Measurements from ENCODE around the gene CCL4L2.
A peak's percentile ranks its signal among the peaks of the same experiment; 100 is the strongest.
"Not testable (repeated sequence)": the region's sequence is repeated elsewhere in the genome, so short reads cannot be mapped to it uniquely, and the experiment has no call there.

Gene CCL4L2

DNA sequence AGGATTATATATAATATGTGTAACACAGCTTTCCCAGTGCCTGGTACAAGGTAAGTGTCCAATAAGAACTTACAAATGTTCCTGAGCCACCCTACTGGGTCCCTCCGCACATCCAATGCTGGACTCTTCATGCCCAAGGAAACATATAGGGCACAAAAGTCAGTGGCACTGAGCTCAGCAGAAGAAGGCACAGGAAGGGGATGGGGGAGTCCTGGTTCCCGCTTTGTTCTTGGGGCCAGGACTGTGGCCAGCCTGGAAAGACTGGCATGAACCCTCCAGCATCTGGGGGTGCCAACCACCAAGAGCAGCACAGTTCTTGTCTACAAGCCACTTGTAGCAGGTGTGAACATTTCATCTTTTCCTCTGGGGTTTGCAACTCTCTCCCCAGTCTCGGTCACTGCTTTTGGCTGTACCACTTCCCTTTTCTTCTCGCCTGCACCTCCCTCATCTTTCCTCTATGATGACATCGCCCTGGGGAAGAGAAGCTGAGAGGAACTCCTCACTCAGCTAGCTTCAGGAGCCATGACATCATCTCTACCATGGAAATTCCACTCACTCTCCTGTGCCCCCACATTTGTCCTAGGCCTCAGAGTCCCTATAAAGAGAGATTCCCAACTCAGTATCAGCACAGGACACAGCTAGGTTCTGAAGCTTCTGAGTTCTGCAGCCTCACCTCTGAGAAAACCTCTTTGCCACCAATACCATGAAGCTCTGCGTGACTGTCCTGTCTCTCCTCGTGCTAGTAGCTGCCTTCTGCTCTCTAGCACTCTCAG, at the start of gene CCL4L2:
TSS of gene CCL4L2 (plus strand) at position 625 of the 773 bp plus-strand sequence.
- not testable (repeated sequence) for H3K36me3 ChIP-seq (ENCODE audit: control insufficient read depth, insufficient read depth, low read length); H3K4me2 ChIP-seq (ENCODE audit: low read length); H3K9me3 ChIP-seq (ENCODE audit: control insufficient read depth, low read length); H3K27me3 ChIP-seq (ENCODE audit: control insufficient read depth, insufficient read depth, low read length); H3K79me2 ChIP-seq; H3K4me3 ChIP-seq (ENCODE audit: low read depth, low read length); H3K9ac ChIP-seq; H3K27ac ChIP-seq; H3K4me1 ChIP-seq; H2AFZ ChIP-seq

DNA sequence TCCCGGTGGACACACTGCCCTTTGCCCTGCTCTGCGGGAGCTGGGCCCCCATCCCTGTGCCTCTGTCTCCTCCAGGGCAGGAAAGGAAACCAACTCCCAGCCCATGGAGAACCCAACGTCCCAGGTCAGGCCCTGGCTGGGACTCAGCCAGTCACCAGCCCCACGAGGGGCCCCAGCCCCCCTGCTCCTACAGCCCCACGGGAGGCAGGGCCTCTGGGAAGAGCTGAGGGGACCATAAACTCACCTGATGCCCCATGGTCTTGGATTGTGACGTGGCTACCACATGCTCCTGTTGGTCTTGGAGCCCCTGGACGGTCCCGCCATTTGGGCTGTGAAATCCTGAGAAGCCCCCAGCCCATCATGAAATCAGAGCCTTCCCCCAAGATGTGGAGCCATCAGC, 42.0 kb upstream of the CCL4L2 start:
- not testable (repeated sequence) for H3K4me2 ChIP-seq (ENCODE audit: low read length); H3K79me2 ChIP-seq; H2AFZ ChIP-seq; H3K4me1 ChIP-seq; H3K4me3 ChIP-seq (ENCODE audit: low read depth, low read length); H3K9ac ChIP-seq; H3K27ac ChIP-seq; H3K27me3 ChIP-seq (ENCODE audit: control insufficient read depth, insufficient read depth, low read length); H3K36me3 ChIP-seq (ENCODE audit: control insufficient read depth, insufficient read depth, low read length); H3K9me3 ChIP-seq (ENCODE audit: control insufficient read depth, low read length)

DNA sequence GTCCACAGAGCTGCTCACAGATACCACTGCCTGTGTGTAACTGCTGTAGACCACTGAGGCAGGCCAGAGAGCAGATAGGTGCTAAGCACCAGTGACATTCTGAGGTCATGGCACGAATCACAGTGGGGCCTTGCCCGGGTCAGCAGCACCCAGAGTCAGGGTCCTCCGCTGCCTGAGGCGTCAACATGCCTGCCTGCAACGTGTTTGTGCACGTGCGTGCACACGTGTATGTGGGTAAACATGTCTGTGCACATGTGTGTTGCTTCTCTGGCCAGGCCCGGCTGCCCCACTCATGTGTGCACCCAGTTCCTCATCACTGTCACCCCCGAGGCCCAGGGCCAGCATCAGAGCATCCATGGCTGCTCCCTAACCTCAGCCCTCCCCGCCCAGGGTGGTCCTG, 34.3 kb upstream of the CCL4L2 start, which contains the start of gene TBC1D3B:
TSS of gene TBC1D3B (minus strand) at position 101 of the 400 bp plus-strand sequence. CDS start 1,586 bp downstream, outside the sequence.
- H3K27me3 ChIP-seq (ENCODE audit: control insufficient read depth, insufficient read depth, low read length); H3K79me2 ChIP-seq; H3K4me1 ChIP-seq; H3K9me3 ChIP-seq (ENCODE audit: control insufficient read depth, low read length); H3K4me2 ChIP-seq (ENCODE audit: low read length); H3K9ac ChIP-seq; H3K36me3 ChIP-seq (ENCODE audit: control insufficient read depth, insufficient read depth, low read length); H3K4me3 ChIP-seq (ENCODE audit: low read depth, low read length); H3K27ac ChIP-seq; H2AFZ ChIP-seq: not testable (repeated sequence)

DNA sequence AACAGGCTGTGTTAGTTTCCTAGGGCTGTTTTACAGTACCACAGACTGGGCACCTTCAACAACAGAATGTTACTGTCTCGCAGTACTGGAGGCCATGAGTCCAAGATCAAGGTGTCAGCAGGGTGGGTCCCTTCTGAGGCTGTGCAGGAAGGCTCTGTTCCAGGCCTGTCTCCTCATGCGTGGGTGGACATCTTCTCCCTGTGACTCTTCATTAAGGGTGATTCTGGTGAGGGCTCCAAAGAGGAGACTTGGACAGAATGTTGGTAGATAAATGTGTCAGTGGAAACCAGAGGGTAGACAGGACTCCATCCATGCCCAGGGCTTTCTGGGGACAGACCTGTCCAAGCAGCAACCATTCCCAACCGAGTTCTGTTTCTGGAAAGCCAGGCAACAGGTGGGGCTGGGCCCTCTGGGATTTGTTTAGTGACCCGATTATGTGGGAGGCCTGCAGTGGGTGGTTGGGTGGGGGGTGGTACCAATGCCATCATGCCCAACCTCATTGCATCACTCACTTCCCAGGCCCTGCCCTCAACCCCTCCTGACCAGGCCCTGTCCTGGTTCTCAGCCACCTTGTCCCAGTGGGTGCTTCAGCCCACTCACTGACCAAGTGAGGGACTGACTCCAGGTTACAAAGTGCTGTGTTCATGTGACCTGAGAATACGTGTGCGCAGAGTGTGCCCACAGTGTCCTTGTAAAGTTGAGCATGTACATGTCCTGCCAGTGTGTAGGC, 29.3 kb upstream of the CCL4L2 start:
- H3K36me3 ChIP-seq (ENCODE audit: control insufficient read depth, insufficient read depth, low read length); H3K9ac ChIP-seq; H3K79me2 ChIP-seq; H3K4me2 ChIP-seq (ENCODE audit: low read length); H3K4me1 ChIP-seq; H3K27me3 ChIP-seq (ENCODE audit: control insufficient read depth, insufficient read depth, low read length); H2AFZ ChIP-seq; H3K27ac ChIP-seq; H3K9me3 ChIP-seq (ENCODE audit: control insufficient read depth, low read length); H3K4me3 ChIP-seq (ENCODE audit: low read depth, low read length): not testable (repeated sequence)

DNA sequence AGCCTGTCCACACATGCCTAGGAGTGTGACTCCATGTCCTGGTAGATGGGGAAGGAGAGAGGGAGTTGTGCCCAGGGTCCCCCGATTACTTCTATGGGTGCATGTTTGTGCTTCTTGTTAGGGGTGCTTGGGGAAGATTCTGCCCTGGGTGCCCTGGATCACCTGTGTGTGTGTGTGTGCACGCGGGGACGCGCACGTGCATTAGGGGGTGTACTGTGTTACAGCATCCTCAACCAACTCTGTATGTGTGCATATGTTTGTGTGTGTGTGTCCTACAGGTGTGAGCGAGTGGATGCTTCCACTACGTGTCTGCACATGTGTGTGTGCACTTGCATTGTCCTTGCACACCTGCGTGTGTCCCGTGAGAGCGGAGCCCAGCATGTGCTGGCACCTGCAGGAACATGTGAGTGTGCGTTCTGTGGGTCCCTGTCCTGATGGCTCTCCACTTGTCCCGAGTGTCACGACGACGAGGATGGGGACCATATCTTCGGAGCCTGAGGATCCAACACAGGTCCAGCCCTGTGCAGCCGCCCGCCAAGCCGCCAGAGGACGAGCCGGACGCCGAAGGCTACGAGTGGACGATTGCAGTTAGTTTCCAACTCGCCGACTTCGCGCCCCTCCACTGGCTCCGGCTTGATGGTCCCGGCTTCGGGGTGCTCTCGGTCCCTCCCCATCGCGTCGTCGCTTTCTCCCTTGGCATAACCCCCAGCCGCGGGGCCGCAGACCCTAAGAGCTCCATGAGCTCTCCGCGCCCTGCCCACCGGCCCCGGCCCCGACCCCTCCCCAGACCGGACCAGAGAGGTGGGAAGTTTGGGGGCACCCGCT, 28.5 kb upstream of the CCL4L2 start:
- Histone ChIP-seq H3K4me2 (ENCODE audit: low read length) (peak overlapping the region; percentile 94), H3K9ac (no peak overlapping the region), H3K27ac (no peak overlapping the region), H3K9me3 (ENCODE audit: control insufficient read depth, low read length) (no peaks in the 10 kb centered on the region), H3K79me2 (no peaks in the 10 kb centered on the region), H3K27me3 (ENCODE audit: control insufficient read depth, insufficient read depth, low read length) (no peaks in the 10 kb centered on the region), H3K4me1 (no peaks in the 10 kb centered on the region), H2AFZ (peak overlapping the region; percentile 79), H3K4me3 (ENCODE audit: low read depth, low read length) (peak overlapping the region; percentile 71), H3K36me3 (ENCODE audit: control insufficient read depth, insufficient read depth, low read length) (no peaks in the 10 kb centered on the region)
- TF ChIP-seq, protein P1, sequence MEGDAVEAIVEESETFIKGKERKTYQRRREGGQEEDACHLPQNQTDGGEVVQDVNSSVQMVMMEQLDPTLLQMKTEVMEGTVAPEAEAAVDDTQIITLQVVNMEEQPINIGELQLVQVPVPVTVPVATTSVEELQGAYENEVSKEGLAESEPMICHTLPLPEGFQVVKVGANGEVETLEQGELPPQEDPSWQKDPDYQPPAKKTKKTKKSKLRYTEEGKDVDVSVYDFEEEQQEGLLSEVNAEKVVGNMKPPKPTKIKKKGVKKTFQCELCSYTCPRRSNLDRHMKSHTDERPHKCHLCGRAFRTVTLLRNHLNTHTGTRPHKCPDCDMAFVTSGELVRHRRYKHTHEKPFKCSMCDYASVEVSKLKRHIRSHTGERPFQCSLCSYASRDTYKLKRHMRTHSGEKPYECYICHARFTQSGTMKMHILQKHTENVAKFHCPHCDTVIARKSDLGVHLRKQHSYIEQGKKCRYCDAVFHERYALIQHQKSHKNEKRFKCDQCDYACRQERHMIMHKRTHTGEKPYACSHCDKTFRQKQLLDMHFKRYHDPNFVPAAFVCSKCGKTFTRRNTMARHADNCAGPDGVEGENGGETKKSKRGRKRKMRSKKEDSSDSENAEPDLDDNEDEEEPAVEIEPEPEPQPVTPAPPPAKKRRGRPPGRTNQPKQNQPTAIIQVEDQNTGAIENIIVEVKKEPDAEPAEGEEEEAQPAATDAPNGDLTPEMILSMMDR (IDR thresholded peaks at IDR 0.05), result no peak

DNA sequence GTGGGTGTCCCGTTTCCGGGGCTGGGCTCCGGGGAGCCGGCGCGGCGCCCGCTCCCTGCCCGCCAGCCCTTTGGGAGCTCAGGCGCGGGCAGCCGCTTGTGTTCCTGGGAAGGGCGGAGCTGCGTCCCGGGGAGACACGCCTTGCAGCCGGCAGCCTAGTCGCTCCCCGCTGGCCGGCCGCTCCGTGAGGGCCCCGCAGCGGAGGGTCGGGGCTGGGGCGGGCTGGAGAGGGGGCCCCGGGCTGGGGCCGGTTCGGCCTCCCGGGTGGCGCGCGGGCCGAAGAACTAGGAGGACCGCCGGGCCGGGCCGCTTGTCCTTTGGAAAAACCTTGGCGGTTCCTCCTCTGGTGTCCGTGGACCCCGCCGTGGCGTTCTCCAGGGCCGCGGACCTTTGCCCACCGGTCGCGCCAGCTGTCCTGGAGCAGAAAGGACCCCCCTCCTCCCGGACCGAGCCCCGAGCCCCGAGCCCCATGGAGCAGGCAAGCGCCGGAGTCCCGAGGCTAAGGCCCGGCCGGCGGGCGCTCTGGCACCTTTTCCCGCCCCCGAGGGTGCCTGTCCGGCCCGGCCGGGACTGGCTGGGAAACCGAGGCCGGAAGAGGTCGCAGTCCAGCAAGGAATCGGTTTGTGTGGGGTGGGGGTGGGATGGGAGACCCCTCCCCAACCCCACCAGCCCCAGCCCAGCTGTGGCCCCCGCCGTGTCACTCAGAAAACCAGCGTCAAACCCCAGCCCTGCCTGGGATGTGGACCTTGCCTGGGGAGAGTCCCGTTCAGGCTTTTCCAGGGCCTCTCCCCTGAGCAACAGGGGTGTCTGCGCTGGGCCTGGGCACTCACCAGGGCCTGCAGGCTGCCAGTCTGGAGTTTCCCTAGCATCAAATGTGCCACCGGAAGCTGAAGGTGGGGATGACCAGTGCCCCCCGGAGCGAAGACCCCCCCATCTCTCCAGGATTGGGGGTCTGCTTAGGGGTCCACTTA, 27.6 kb upstream of the CCL4L2 start:
- Histone ChIP-seq H3K4me1 (no peaks in the 10 kb centered on the region), H3K9ac (no peak overlapping the region), H3K4me3 (ENCODE audit: low read depth, low read length) (peak overlapping the region; percentile 71), H3K27me3 (ENCODE audit: control insufficient read depth, insufficient read depth, low read length) (no peaks in the 10 kb centered on the region), H3K9me3 (ENCODE audit: control insufficient read depth, low read length) (no peaks in the 10 kb centered on the region), H3K4me2 (ENCODE audit: low read length) (peak overlapping the region; percentile 94), H3K36me3 (ENCODE audit: control insufficient read depth, insufficient read depth, low read length) (no peaks in the 10 kb centered on the region), H3K79me2 (no peaks in the 10 kb centered on the region), H2AFZ (peak overlapping the region; percentile 79), H3K27ac (no peak overlapping the region)
- TF ChIP-seq, protein P1 (IDR thresholded peaks at IDR 0.05), result no peak
